HEK293 (cell line): ENCODE data around the gene TET3.

Source experiments
- CTCF ChIA-PET: fragments of 350-600 bp; formaldehyde crosslinking; extraction: SDS; loops from one replicate; lab custom pipeline; 2021; ENCODE audit warnings: antibody characterized with exemption; lab: Yijun Ruan, JAX
- POLR2A ChIA-PET: fragments of 300-600 bp; formaldehyde crosslinking; extraction: SDS; loops from one replicate; lab custom pipeline; 2020; ENCODE audit warnings: antibody characterized with exemption, inconsistent platforms; lab: Yijun Ruan, JAX
- H3K27ac ChIP-seq: fragments of 200-500 bp; sonication (Bioruptor generic); 2 replicates; pipeline ENCODE4 v1.5.1; 2014; ENCODE audit warnings: low read depth, low read length, control low read depth, inconsistent platforms; ENCODE audit errors: extremely low read depth
- H3K36me3 ChIP-seq, 2 experiments: fragments of 200-500 bp in 1 of 2; sonication (Bioruptor generic) in 1 of 2; 1 replicate in 1 of 2; 2 replicates in 1 of 2; pipeline ENCODE4 v1.5.1; 2014 to 2017; ENCODE audit warnings: inconsistent platforms in 2 of 2, low read length in 2 of 2; ENCODE audit not compliant: control insufficient read depth in 2 of 2, insufficient read depth in 1 of 2
- H3K4me1 ChIP-seq: fragments of 200-500 bp; sonication (Bioruptor generic); 2 replicates; pipeline ENCODE4 v1.5.1; 2014; ENCODE audit warnings: mild to moderate bottlenecking, low read length, inconsistent platforms; ENCODE audit not compliant: control insufficient read depth, insufficient read depth
- H3K4me3 ChIP-seq: 2 replicates; pipeline ENCODE4 v1.5.1; 2011; ENCODE audit warnings: low read depth, mild to moderate bottlenecking, control low read depth, low read length, moderate library complexity
- H3K9me3 ChIP-seq: fragments of 200-500 bp; sonication (Bioruptor generic); 2 replicates; pipeline ENCODE4 v1.5.1; 2014; ENCODE audit warnings: low read depth, low read length, inconsistent platforms; ENCODE audit not compliant: control insufficient read depth, insufficient read depth
- GLI2 ChIP-seq: fragments of 450-650 bp; formaldehyde crosslinking; IDR thresholded peaks from 2 replicates; pipeline ENCODE4; 2017; ENCODE audit warnings: missing biosample characterization, missing genetic modification characterization, low read depth, borderline replicate concordance
- KLF10 ChIP-seq: fragments of 450-650 bp; IDR thresholded peaks from 2 replicates; pipeline ENCODE4 v1.5.1; 2018; ENCODE audit warnings: missing biosample characterization, mild to moderate bottlenecking, missing genetic modification characterization
- MZF1 ChIP-seq: fragments of 450-650 bp; formaldehyde crosslinking; IDR thresholded peaks from 2 replicates; pipeline ENCODE4 v1.5.1; 2017; ENCODE audit warnings: missing biosample characterization, missing genetic modification characterization, borderline replicate concordance
- SP7 ChIP-seq: fragments of 450-650 bp; formaldehyde crosslinking; IDR thresholded peaks from 2 replicates; pipeline ENCODE4 v1.5.1; 2016; ENCODE audit warnings: missing biosample characterization, missing genetic modification characterization
- ZBTB17 ChIP-seq: fragments of 450-650 bp; formaldehyde crosslinking; IDR thresholded peaks from 2 replicates; pipeline ENCODE4 v1.5.1; 2016; ENCODE audit warnings: missing biosample characterization, missing genetic modification characterization
- ZFP69B ChIP-seq: fragments of 450-650 bp; formaldehyde crosslinking; IDR thresholded peaks from 2 replicates; pipeline ENCODE4 v1.5.1; 2016; ENCODE audit warnings: missing biosample characterization, missing genetic modification characterization
- ZNF112 ChIP-seq: fragments of 450-650 bp; formaldehyde crosslinking; IDR thresholded peaks from 2 replicates; pipeline ENCODE4 v1.5.0; 2017; ENCODE audit warnings: missing biosample characterization, missing genetic modification characterization
- ZNF121 ChIP-seq: fragments of 450-650 bp; formaldehyde crosslinking; IDR thresholded peaks from 2 replicates; pipeline ENCODE4 v1.5.1; 2016; ENCODE audit warnings: missing biosample characterization, missing genetic modification characterization
- ZNF19 ChIP-seq: fragments of 450-650 bp; formaldehyde crosslinking; IDR thresholded peaks from 2 replicates; pipeline ENCODE4; 2016; ENCODE audit warnings: missing biosample characterization, missing genetic modification characterization, low read depth
- ZNF404 ChIP-seq: fragments of 450-650 bp; formaldehyde crosslinking; IDR thresholded peaks from 2 replicates; pipeline ENCODE4 v1.5.1; 2017; ENCODE audit warnings: missing biosample characterization, missing genetic modification characterization
- ZNF530 ChIP-seq: fragments of 450-650 bp; formaldehyde crosslinking; IDR thresholded peaks from 2 replicates; pipeline ENCODE4 v1.5.1; 2016; ENCODE audit warnings: low read depth, missing biosample characterization, missing genetic modification characterization
- ZNF548 ChIP-seq: fragments of 450-650 bp; formaldehyde crosslinking; IDR thresholded peaks from 2 replicates; pipeline ENCODE4 v1.5.1; 2016; ENCODE audit warnings: missing biosample characterization, missing genetic modification characterization
- ZNF596 ChIP-seq: fragments of 450-650 bp; IDR thresholded peaks from 2 replicates; pipeline ENCODE4 v1.5.0; 2018; ENCODE audit warnings: missing biosample characterization, mild to moderate bottlenecking, missing genetic modification characterization, moderate library complexity
- ZNF624 ChIP-seq: fragments of 450-650 bp; formaldehyde crosslinking; IDR thresholded peaks from 2 replicates; pipeline ENCODE4 v1.5.1; 2017; ENCODE audit warnings: missing biosample characterization, missing genetic modification characterization
- ZNF747 ChIP-seq: fragments of 450-650 bp; formaldehyde crosslinking; IDR thresholded peaks from 2 replicates; pipeline ENCODE4 v1.5.1; 2016; ENCODE audit warnings: missing biosample characterization, missing genetic modification characterization
- TF ChIP-seq, protein P1 (sequence below): fragments of 450-650 bp; formaldehyde crosslinking; IDR thresholded peaks from 2 replicates; pipeline ENCODE4 v1.5.1; 2016; ENCODE audit warnings: missing biosample characterization, missing genetic modification characterization
- TF ChIP-seq, protein P2 (sequence below): fragments of 450-650 bp; formaldehyde crosslinking; IDR thresholded peaks from 2 replicates; pipeline ENCODE4 v1.5.1; 2016; ENCODE audit warnings: missing biosample characterization, missing genetic modification characterization, borderline replicate concordance
- TF ChIP-seq, protein P3 (sequence below): fragments of 450-650 bp; IDR thresholded peaks from 2 replicates; pipeline ENCODE4 v1.5.1; 2018; ENCODE audit warnings: missing biosample characterization, mild to moderate bottlenecking, missing genetic modification characterization
- TF ChIP-seq, protein P4 (sequence below): fragments of 450-650 bp; formaldehyde crosslinking; IDR thresholded peaks from 2 replicates; pipeline ENCODE4 v1.5.1; 2016; ENCODE audit warnings: missing biosample characterization, missing genetic modification characterization

TET3 gene

DNA sequence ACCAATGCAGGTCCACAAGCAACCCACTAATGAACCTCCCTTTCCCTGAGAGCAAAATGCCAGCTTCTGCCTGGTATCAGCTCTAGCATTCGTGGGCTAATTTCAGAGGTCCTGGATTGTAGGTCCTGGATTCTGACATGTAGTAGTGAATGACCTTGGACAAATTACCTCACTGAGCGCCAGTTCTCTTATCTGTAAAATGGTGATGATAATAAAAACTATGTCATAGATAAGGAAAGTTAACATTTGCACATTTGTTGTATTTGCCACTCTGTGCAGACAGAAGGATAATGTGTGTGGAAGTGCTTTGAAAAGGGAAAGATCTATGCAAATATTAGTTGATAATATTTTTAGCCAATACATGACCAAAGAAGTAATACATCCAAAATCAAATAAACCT lies 4.1 kb upstream of the TET3 start:
- H3K4me3 ChIP-seq: no peak overlapping the region
- TF ChIP-seq ZBTB17: no peak
- TF ChIP-seq, protein P1, sequence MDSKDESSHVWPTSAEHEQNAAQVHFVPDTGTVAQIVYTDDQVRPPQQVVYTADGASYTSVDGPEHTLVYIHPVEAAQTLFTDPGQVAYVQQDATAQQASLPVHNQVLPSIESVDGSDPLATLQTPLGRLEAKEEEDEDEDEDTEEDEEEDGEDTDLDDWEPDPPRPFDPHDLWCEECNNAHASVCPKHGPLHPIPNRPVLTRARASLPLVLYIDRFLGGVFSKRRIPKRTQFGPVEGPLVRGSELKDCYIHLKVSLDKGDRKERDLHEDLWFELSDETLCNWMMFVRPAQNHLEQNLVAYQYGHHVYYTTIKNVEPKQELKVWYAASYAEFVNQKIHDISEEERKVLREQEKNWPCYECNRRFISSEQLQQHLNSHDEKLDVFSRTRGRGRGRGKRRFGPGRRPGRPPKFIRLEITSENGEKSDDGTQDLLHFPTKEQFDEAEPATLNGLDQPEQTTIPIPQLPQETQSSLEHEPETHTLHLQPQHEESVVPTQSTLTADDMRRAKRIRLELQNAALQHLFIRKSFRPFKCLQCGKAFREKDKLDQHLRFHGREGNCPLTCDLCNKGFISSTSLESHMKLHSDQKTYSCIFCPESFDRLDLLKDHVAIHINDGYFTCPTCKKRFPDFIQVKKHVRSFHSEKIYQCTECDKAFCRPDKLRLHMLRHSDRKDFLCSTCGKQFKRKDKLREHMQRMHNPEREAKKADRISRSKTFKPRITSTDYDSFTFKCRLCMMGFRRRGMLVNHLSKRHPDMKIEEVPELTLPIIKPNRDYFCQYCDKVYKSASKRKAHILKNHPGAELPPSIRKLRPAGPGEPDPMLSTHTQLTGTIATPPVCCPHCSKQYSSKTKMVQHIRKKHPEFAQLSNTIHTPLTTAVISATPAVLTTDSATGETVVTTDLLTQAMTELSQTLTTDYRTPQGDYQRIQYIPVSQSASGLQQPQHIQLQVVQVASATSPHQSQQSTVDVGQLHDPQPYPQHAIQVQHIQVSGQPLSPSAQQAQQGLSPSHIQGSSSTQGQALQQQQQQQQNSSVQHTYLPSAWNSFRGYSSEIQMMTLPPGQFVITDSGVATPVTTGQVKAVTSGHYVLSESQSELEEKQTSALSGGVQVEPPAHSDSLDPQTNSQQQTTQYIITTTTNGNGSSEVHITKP (tag by site-specific recombination): no peak
- no peak for TF ChIP-seq KLF10 (tag by site-specific recombination)
- no peak for TF ChIP-seq ZNF596
- TF ChIP-seq GLI2 (tag by site-specific recombination): no peak
- no peak for TF ChIP-seq ZNF747 (tag by site-specific recombination)
- TF ChIP-seq, protein P2, sequence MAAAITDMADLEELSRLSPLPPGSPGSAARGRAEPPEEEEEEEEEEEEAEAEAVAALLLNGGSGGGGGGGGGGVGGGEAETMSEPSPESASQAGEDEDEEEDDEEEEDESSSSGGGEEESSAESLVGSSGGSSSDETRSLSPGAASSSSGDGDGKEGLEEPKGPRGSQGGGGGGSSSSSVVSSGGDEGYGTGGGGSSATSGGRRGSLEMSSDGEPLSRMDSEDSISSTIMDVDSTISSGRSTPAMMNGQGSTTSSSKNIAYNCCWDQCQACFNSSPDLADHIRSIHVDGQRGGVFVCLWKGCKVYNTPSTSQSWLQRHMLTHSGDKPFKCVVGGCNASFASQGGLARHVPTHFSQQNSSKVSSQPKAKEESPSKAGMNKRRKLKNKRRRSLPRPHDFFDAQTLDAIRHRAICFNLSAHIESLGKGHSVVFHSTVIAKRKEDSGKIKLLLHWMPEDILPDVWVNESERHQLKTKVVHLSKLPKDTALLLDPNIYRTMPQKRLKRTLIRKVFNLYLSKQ (tag by site-specific recombination): no peak
- no peak for TF ChIP-seq ZNF404 (tag by site-specific recombination)
- TF ChIP-seq, protein P3, sequence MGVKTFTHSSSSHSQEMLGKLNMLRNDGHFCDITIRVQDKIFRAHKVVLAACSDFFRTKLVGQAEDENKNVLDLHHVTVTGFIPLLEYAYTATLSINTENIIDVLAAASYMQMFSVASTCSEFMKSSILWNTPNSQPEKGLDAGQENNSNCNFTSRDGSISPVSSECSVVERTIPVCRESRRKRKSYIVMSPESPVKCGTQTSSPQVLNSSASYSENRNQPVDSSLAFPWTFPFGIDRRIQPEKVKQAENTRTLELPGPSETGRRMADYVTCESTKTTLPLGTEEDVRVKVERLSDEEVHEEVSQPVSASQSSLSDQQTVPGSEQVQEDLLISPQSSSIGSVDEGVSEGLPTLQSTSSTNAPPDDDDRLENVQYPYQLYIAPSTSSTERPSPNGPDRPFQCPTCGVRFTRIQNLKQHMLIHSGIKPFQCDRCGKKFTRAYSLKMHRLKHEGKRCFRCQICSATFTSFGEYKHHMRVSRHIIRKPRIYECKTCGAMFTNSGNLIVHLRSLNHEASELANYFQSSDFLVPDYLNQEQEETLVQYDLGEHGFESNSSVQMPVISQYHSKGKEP (tag by site-specific recombination): no peak
- TF ChIP-seq, protein P4, sequence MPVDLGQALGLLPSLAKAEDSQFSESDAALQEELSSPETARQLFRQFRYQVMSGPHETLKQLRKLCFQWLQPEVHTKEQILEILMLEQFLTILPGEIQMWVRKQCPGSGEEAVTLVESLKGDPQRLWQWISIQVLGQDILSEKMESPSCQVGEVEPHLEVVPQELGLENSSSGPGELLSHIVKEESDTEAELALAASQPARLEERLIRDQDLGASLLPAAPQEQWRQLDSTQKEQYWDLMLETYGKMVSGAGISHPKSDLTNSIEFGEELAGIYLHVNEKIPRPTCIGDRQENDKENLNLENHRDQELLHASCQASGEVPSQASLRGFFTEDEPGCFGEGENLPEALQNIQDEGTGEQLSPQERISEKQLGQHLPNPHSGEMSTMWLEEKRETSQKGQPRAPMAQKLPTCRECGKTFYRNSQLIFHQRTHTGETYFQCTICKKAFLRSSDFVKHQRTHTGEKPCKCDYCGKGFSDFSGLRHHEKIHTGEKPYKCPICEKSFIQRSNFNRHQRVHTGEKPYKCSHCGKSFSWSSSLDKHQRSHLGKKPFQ (tag by site-specific recombination): no peak
- no peak for TF ChIP-seq ZNF112 (tag by site-specific recombination)
- no peak for TF ChIP-seq ZNF624 (tag by site-specific recombination)
- no peak for TF ChIP-seq ZFP69B (tag by site-specific recombination)
- TF ChIP-seq ZNF548 (tag by site-specific recombination): no peak
- TF ChIP-seq ZNF19: no peak
- CTCF ChIA-PET: no interaction called here
- H3K36me3 ChIP-seq: no peaks in the 10 kb centered on the region
- POLR2A ChIA-PET: interaction anchor here (1.7 to 2.2 kb wide), 2 partner anchors 140 to 152 kb away, joined by 5 read pairs; partner anchors contain the start of gene STAMBP
- no peaks in the 10 kb centered on the region for H3K9me3 ChIP-seq
- H3K4me1 ChIP-seq: peaks cover 15% of the 10 kb centered on the region
- no peak overlapping the region for H3K27ac ChIP-seq

DNA sequence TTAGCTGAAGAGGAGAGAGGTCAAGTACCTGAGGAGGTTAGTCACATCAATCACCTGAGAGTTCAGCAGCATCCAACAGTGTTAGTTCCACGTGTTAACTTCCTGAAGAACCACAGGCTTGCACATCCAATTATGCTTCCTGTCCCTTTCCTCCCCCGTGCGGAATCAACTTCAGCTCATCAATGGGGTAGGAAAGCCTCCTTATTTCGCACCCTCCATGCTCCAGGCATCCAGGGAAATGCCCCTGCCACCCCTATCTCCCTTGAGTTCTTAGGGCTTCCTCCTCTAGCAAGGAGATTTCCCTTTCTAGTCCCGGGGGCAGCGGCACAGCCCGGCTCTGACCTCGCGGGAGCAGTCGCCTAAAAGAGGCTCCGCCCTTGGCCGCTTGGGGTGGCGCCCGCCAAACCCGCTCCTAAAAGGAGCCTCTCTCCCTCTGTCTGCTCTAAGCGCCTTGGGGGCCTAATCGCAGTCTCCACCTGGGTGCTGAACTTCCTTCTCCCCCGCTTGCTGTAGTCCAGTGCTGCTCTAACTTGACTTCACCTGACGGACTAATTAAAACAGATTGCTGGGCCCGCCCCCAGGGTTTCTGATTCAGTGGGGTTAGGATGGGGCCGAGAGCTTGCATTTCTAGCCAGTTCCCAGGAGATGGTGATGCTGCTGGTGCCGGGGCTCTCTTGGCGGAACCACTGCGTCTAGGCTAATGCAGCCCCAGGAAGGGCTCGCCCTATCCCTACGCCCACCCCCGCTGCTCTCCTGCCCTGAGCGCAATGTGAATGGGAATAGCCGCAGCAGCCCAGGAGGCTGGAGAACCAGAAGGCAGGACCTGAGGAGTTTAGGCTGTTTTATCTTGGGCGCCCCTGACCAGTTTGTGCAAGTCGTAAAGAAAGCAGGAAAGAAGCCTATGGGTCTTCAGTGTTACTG lies 3.4 kb upstream of the TET3 start:
- CTCF ChIA-PET: interaction anchor here (0.8 kb wide), 1 partner anchor 157 kb away, joined by 3 read pairs; no protein-coding TSS in a partner anchor
- H3K36me3 ChIP-seq: peaks cover 0 to 3% of the 10 kb centered on the region in 2 experiments; a peak in 1 of 3 replicates
- no peak overlapping the region; the same call in 1 of the 2 replicates for H3K27ac ChIP-seq
- POLR2A ChIA-PET: interaction anchor here (0.5 to 2.2 kb wide), 5 partner anchors 10 to 218 kb away, joined by 3 to 8 read pairs (median 5); partner anchors contain the start of gene STAMBP
- H3K9me3 ChIP-seq: no peaks in the 10 kb centered on the region
- H3K4me3 ChIP-seq: peak overlapping the region; percentile 32
- peaks cover 18% of the 10 kb centered on the region for H3K4me1 ChIP-seq
- no peak for TF ChIP-seq MZF1 (tag by site-specific recombination)
- TF ChIP-seq ZNF121 (tag by site-specific recombination): no peak
- TF ChIP-seq, protein P1 (tag by site-specific recombination): peak; percentile 91
- peak; percentile 24 for TF ChIP-seq SP7 (tag by site-specific recombination)
- TF ChIP-seq ZNF530 (tag by site-specific recombination): no peak
